Stimulated activated CD4-positive, alpha-beta T cell treated with anti-CD3 and anti-CD28 coated beads, Interleukin-1b, Interleukin-23, amount 100 ng/mL, for 1 hour (primary cell): ENCODE data around the gene PHYKPL.
A peak's percentile ranks its signal among the peaks of the same experiment; 100 is the strongest.

Experiments
- DNase-seq, 2 donors: peaks; one replicate each; pipeline ENCODE4 v3.0.0-alpha.2; 2020; ENCODE audit warnings: low read depth in 2 of 2

PHYKPL gene

DNA sequence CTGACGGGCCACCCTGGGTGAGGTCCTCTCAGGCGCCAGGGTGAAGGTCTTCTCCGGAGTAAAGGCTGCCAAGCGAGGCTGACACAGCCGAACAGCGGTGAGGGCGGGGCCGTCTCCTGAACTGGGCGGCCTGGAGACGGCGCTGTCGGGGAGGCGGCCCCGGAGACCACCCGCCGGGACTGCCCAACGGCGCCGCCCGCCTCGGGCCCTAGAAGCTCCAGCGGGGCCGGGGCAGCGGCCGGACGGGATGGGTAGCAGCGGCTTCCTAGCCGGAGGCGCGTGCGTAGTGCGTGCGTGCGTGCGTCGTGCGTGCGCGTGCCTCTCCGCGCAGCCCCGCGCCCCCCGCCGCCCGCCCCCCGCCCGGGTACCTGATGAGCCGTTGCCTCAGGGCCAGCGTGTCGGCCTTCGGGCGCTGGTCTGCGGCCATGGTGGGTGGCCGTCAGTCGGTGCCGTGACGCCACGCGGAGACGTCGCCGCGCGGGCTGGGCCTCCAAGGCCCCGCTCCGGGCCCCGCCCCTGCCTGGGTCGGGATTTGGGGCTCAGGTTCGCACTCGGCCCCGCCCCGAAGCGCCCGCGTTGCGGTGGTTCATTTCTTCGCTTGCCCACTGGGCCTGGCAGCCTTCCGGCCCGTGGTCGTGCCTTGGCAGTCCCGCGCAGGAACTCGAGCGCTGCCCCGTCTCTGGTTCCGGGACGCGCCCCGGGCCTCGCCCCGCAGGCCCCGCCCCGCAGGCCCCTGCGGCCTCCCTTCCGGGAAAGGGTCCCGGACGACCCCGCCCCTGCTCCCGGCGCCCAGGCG, at the start of gene PHYKPL:
TSS of gene PHYKPL (minus strand) at position 679 of the 796 bp plus-strand sequence. CDS start at position 427, 252 bp downstream.
- DNase-seq, result peak; percentile 17 to 39

DNA sequence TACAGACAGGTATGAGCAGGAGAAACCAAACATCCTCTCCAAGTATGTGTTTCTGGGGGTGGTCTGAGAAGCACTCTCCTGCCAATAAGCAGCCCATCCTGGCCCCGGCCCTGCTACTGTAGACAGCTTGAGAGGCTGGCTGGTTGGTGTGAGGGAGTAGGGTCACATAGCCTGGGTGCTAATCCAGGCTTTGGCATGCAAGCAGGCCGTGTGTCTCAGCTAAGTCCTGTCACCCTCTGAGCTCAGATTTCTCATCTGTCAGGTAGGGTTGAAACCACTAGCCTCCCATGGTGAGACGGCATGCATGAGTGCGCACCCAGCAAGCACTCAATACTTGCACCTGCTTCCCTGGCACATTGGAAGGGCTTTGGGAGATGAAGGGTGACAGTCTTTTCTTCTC, 49.8 kb upstream of the PHYKPL start:
- DNase-seq, result no peak

DNA sequence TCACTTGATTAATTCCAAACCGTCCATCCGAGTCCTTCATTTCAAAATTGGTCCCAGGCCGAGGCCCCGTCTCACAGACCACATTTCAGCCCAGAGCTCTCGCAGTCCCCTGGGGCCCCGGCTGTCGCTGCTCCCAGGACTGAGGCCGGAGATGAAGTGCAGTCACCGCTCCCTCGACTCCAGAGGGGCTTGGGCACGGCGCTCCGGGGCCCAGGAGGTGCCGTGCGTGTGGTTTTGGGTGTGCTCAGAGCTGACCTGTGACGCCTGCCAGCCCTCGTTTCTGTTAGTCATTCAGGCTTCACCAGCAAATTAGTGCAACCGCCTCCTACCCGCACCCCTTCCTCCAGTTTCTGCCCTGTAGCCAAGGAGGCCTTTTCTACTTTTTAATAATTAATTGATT, 48.7 kb upstream of the PHYKPL start:
- DNase-seq, result no peak

DNA sequence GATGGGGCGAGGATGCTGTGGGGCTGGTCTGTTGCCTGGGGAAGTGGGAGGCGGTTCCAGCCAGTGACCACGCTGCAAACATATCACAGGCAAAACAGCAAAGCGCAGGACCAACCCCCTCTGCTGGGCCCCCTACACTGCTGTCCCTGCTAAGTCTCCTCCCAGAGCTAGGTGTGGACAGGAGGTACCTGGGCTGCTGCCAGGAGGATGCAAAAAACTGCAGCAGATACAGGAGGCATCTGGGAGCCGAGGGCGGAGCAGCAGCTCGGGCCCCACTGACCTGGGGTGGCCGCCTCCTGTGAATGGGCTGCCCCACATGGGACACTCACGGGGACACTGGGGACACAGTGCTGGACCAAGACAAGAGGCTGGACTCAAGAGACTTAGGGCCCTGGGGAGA, 48.0 kb upstream of the PHYKPL start:
- no peak for DNase-seq

DNA sequence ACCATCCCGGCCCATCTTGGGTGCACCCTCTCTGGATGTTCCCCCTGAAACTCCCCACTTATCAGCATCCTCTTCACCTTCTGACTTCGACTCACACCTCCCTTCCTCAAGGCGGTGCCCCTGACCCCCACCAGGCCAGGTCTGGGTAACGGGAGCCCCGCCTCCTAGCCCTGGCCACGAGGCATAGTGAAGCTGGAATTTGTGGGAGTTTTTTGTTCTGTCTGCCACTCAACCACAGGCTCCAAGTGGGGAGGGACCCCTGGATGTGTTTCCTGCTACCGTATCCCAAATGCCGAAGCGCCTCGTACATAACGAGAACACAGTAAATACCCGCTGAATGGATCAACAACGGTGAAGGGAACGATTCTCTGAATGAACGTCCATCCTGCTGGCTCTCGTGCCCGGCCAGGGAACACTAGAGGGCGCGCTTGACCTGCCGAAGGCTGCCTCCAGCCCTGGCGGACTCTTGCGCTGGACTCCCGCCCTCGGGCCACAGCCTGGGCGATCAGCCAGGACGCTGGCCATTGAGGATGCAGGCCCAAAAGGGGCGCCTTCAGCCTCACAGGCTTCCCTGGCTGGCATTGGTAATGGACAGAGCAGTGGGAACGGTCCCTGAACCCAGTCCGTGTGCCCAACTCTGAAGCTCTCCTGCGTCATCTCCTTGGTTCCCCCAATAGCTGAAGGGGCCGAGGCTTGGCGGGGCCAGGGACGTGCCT, 47.3 kb upstream of the PHYKPL start:
- peak in 1 of 2 donors; percentile 19 for DNase-seq

DNA sequence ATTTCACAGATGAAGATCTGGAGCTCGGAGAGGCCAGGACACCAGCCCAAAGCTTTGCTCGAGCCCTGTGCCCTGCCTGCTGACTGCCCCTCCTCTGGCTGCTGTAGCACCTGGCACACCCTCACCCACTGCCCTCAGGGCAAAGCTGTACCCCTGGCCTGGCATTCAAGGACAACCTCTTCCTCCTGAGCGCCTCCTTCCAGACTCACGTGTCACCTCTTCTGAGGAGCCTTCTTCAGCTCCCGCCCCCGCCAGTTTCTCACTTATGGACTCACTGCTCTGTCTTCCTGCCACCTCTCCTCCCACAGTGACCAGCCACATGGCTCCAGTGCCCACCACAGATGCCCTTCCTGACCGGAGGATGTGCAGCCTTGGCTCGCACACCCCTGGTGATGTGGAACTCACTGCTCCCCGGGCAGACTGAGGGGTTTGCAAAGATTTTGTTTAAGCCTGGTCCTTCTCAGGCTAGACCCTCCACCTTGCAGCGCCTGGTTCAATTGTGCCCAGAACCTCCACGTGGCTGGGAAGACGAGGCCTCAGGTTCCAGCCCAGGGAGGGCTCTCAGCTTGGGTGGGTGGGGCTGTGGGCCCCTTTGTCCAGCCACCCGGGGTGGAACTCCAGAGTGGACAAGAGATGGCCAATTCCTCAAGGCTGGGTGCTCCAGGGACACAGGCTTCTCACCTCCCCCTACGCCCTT, 46.6 kb upstream of the PHYKPL start:
- DNase-seq, result no peak

DNA sequence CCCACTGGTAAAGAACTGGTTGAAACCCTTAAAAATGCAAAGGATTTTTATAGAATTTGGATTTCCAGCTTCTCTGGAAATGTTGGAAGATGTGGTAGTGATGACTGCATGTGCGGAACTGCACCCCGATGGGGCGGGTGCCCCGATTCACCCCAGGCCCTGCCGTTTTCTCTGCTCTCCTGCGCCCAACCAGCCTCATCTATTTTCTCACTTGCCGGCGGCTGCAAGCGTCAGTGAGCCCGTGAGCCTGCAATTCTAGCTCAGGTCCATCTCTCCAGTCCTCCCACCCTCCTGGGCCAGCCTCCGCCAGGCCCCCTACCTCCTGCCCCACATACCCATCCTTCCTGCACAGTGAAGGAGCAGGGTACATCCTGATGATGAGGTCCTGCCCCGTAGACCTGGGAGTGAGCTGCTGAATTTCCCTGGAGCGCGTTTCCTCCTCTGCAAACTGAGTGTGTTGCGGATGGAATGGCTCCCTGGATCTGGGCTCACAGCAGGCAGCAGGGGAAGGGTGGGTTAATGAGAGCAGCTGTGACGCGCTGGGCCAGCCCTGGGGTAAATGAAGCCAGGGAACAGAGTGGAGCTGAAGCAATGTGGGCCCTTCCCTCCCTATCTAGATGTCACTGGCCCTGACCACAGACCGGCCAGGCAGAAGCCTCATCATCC, 45.9 kb upstream of the PHYKPL start:
- no peak for DNase-seq

DNA sequence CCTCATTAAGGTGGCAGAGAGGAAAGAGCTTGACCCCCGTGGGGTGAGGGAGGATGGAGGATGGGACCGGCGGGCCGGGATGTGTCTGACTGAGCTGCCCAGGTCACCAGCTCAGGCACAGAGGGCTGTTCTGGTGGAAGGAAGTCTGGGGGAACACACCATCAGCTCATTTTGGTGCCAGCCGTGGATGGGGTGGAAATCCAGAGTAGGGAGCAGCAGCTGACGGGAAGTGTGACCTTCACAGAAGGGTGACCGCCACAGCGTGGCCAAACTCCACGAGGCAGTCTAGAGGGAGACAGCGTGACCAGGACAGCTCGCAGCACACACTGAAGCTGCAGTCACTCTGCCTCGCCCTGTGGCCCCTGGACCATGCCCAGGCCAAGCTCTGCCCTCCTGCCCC, 45.3 kb upstream of the PHYKPL start:
- DNase-seq, result no peak

DNA sequence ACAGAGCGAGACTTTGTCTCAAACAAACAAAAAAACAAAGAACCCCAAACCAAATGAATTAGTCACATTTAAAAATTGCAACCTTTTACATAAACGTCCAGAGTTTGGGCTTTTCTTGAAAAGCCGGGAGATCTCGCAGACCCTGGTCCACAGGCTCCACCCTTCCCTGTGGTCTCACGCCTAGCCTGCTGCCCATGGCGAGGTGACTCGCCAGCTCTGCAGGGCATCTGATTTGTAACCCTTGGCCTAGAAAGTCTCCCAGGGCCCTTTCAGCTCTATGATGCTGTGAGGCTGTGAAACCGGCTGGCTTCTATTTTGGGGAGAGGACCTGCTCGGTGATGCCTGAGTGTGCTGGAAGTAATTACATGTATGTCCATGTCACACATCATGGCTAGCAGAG, 44.7 kb upstream of the PHYKPL start:
- DNase-seq, result no peak

DNA sequence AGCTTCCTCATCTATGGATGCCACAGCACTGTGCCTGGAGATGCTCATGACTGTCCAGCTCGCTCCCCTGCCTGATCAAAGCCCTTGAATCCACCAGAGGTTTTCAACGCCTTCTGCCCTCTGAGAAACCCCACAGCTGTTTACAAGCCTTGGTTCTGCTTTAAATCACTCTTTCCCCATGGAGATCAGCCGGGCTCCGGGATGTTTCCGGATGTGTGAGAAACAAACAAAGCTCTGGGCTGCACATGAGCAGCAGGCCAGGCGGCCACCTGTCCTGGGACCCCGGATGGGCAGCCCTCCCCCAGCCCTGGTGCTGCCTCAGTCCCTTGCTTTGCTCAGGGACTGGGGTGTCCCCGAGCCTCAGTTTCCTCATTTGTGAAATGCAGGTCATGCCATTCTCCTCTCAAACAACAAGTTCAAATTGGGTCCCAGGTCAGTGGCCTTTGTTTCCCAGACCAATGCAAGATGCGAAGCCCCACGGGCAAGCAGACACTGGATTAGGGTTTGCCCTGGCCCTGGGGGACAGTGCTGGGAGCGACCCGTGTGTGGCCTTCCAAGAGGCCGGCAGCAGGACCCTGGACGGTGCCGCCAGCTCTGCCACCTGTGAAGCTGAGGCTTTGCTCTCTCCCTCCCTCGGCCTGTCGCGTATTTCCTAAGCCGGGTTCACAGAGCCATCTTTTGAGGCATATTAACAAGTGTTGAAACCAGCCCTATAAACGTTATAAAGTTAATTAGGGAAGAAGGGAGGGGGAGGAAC, 42.4 kb upstream of the PHYKPL start:
- no peak for DNase-seq

DNA sequence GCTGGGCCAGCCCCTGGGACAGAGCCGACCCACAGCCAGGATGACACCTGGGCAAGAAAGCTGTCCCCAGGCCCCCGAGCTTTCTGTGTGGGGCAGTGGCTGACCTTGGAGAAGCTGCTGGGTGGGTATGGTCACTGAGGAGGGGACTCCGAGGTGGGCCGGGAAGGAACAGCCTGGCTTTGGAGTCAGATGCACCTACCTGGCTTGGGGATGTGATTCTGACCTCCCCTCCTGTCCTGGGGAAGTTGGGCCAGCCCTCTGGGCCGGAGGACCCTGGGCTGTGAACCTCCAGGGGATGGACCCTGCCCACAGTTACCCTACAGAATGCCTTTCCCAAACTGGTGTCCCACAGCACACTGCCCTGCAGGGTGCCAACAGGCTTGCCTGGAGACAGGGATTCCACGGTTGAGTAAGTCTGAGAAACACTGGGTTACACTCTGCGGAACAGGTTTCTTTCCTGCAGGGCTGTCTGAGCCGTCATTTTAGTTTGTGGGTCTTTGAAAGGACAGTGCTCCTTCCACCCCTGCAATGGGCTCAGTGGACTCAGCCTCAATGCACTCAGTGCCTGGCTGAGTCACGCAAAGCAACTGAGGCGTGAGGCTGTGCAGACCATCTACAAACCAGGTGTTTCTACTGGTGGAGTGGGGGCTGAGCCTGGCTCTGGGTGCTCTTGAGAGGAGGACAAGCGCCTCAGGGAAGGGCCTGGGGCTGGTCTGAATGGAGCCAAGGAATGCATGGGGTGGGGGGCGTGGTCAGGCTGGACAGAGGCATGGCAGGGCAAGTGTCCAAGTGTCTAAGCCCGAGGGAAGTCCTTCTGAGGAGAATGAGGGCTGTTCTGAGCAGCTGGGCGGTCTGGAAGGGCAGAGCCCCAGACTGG, 41.3 kb upstream of the PHYKPL start:
- no peak for DNase-seq

DNA sequence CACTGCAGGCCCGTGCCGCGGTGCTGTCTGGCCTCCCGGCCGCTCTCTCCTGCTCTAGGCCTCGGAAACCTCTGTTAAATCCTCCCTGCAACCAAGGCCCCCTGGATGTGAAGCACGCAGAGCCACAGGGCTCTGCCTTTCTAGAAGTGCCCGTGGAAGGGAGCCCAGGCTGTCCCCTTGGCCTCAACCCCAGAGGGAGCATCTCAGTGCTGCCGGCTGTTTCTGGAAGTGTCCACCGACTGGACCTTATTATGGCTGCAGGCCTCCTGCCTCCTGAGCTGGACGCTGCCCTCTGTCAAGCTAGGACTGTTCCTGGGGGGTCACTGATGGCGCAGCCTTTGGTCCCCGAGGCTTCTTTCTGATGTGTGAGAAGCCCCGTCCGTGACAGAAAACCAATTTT, 40.4 kb upstream of the PHYKPL start:
- DNase-seq, result no peak

DNA sequence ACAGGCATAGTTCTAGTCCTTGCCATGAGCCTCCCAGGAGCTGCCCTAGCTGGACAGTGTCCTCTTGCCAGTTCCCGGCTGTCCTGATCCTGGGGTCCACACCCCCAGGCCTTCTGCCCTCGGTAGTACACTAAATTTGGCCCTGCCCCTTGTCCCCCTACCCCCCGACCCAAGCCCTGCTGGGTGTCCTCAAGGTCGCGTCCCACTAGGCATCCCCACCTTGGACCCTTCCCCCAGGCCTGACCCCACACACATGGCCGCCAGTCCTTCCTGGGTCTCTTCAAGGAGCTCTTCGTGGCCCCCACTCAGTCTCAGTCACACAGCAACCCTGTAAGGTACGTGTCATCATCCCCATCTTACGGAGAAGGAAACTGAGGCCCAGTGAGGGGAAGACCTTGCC, 40.0 kb upstream of the PHYKPL start:
- DNase-seq, result no peak

DNA sequence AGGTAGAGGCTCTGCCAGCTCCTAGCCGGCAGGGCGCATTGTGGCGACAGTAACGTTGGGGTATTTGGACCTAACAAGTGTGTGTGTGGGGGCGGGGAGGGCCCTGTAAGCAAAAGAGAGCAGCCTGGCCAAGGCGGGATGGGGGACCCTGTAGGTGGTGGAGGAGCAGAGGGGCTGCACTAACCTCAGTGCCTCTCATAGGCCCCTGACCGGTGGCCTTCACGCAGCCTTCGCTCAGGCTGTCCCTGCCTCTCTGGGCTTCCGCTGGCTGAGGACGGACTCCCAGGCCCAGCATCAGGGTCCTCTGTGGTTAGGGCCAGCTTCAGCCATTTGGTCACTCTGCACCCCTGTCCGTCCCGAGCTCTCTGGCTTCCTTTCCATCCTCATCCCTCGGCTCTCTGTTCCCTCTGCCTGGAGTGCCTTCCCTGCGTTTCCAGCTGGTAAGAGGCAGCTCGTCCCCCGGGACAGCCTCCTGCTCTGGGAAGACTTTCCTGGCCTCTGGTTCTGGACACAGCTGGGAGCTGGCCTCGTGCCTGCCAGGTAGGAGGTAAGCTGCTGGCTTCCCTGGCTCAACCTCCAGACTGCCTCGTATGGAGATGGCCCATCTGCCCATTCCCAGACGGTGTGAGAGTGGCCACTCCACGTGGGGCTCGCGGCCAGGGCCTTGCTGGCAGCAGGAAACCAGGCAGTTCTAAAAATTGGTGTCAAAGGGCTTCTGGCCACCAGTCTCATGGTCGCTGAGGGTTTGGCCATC, 39.3 kb upstream of the PHYKPL start:
- DNase-seq, result no peak

DNA sequence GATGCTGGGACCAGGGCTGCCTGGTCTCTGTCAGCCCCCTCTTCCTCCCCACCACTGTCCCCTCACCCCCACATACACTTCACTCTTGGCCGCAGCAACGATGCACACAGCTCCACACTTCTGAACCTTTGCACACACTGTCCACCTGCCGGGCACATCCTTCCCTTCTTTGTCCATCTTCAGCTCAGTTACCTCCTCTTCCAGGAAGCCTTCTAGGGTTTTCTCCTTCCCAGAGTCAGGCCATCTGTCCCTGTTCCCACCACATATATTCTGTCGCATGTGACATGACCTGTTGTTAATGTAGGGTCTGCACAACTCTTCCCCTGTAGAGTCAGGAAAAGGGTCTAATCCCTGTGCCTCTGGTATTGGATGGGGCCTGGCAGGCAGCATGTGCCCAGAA, 38.6 kb upstream of the PHYKPL start:
- DNase-seq, result no peak

DNA sequence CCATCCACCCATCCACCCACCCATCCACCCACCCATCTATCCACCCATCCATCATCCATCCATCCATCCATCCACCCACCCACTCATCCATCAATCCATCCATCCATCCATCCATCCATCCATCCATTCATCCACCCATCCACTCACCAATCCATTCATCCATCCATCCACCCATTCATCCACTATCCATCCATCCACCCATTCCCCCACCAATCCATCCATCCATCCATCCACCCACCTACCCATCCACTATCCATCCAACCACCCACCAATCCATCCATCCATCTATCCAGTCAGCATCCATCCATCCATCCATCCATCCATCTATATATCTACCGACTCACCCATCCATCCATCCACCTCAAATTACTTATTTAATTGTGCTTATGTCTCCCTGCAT, 36.9 kb upstream of the PHYKPL start:
- DNase-seq, result no peak

DNA sequence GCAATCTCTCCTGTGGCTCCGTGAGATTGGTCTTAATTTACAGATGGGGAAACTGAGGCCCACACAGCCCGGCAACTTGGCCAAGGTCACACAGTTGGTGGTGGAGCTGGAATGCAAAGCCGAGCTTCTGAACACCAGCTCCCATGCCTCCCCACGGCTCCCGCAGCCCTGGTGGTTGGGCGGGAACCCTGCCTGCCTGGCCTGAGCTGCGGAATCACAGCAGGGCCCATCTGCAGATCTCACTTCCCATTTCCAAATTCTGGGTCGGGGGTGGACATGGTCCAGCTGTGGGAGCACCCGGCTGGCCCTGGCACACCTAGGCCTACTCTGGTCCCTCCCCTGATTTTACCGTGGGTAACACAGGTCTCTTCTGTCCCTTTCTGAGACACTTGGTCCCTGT, 35.3 kb upstream of the PHYKPL start:
- no peak for DNase-seq

DNA sequence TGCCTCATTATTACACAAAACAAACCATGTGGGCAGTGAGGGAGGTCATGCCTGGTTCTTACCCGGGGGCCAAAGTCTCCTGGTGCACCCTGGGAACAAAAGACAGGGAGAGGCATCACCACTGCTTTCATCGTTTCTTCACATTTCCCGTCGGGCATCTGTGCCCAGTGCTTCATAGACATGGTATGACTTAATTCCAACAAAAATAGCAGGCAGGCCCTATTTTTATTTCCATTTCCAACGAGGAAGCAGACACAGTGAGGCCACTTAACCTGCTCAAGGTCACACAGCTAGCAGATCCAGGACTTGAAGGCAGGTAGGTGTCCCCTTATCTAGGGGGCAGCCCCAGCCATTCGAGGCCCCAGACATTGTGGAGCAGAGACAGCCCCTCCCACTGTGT, 34.6 kb upstream of the PHYKPL start:
- no peak for DNase-seq

DNA sequence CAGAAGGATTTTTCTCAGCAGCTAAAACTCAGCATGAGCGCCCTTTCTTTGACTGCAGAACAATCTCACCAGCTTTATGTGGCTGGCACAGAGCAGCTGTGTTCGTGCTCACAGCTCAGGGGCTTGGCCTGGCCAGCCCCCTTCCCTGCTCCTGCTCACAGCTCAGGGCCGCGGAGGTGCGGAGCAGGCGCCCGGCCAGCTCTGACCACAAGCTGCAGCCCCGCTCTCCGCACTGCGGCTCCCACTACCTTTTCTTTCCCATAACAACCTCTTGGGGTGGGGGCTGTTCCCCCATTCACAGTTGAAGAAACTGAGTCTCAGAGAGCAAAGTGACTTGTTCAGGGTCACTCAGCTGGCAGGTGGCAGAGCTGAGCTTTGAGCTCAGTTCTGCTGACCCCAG, 34.0 kb upstream of the PHYKPL start:
- no peak for DNase-seq

DNA sequence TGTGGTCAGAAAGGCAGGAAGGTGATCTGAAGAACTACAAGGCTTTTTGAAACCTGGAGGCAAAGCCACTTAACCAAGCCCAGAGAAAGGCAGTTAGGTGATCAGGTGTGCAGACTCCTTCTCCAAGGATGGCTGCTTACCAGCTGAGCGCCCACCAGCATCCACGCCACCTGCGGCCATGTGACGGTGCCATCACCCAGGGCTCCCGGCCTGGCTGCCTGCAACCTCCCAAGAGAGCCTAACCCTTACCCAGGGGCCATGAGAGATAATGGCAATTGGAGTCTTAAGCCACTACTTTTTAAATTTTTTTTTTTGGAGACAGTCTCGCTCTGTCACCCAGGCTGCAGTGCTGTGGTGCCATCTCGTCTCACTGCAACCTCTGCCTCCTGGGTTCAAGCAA, 33.1 kb upstream of the PHYKPL start:
- DNase-seq, result no peak
